H9 (cell line): ENCODE data around the gene SNW1. TPM values are rescaled to one million over a fixed set of nuclear protein-coding genes. Genes with fewer than 3 reads are reported as not detected.
"Not testable (repeated sequence)": the region's sequence is repeated elsewhere in the genome, so short reads cannot be mapped to it uniquely, and the experiment has no call there.

Source experiments
- DNase-seq: peaks from one replicate; pipeline ENCODE4 v3.0.0-alpha.2; 2017
- H2AFZ ChIP-seq: one replicate; pipeline ENCODE4 v1.6.1; 2013; ENCODE audit warnings: mild to moderate bottlenecking, low read length, control low read depth, moderate library complexity
- H2AK5ac ChIP-seq: 2 replicates; pipeline ENCODE4 v1.6.1; 2013; ENCODE audit warnings: low read length, control low read depth, mixed read lengths; ENCODE audit not compliant: insufficient read length
- H2BK120ac ChIP-seq: one replicate; pipeline ENCODE4 v1.6.1; 2013; ENCODE audit warnings: low read depth, mild to moderate bottlenecking, low read length, control low read depth, inconsistent platforms; ENCODE audit not compliant: poor library complexity, severe bottlenecking
- H2BK12ac ChIP-seq: 2 replicates; pipeline ENCODE4 v1.6.1; 2013; ENCODE audit warnings: low read length, control low read depth, mixed read lengths, low read depth; ENCODE audit not compliant: insufficient read length
- H2BK15ac ChIP-seq: 2 replicates; pipeline ENCODE4 v1.6.1; 2013; ENCODE audit warnings: low read depth, low read length, control low read depth
- H2BK20ac ChIP-seq: one replicate; pipeline ENCODE4 v1.6.1; 2013; ENCODE audit warnings: low read depth, mild to moderate bottlenecking, low read length, control low read depth, inconsistent platforms; ENCODE audit not compliant: poor library complexity, severe bottlenecking
- H2BK5ac ChIP-seq: 2 replicates; pipeline ENCODE4 v1.6.1; 2013; ENCODE audit warnings: low read length, control low read depth, mixed read lengths; ENCODE audit not compliant: insufficient read length
- H3K14ac ChIP-seq: 2 replicates; pipeline ENCODE4 v1.6.1; 2013; ENCODE audit warnings: low read length, control low read depth; ENCODE audit not compliant: insufficient read depth
- H3K18ac ChIP-seq: 2 replicates; pipeline ENCODE4 v1.6.1; 2013; ENCODE audit warnings: low read depth, mild to moderate bottlenecking, mixed read lengths, low read length, control low read depth; ENCODE audit not compliant: insufficient read length
- H3K23ac ChIP-seq: 2 replicates; pipeline ENCODE4 v1.6.1; 2013; ENCODE audit warnings: low read length, control low read depth, mixed read lengths, low read depth; ENCODE audit not compliant: insufficient read length
- H3K23me2 ChIP-seq: 2 replicates; pipeline ENCODE4 v1.6.1; 2013; ENCODE audit warnings: low read depth, mild to moderate bottlenecking, mixed read lengths, low read length, control low read depth; ENCODE audit not compliant: insufficient read length, poor library complexity, severe bottlenecking
- H3K27ac ChIP-seq: 2 replicates; pipeline ENCODE4 v1.5.1; 2013; ENCODE audit warnings: low read length, control low read depth, mixed read lengths, low read depth; ENCODE audit not compliant: insufficient read length
- H3K27me3 ChIP-seq: 2 replicates; pipeline ENCODE4 v1.6.1; 2013; ENCODE audit warnings: low read length, control low read depth, inconsistent platforms; ENCODE audit not compliant: insufficient read depth
- H3K4ac ChIP-seq: 2 replicates; pipeline ENCODE4 v1.6.1; 2013; ENCODE audit warnings: low read depth, mild to moderate bottlenecking, control low read depth, inconsistent platforms, low read length, moderate library complexity
- H3K4me1 ChIP-seq: 2 replicates; pipeline ENCODE4 v1.6.1; 2013; ENCODE audit warnings: low read length, control low read depth, inconsistent platforms; ENCODE audit not compliant: insufficient read depth
- H3K4me2 ChIP-seq: 2 replicates; pipeline ENCODE4 v1.6.1; 2013; ENCODE audit warnings: low read length, control low read depth, mixed read lengths; ENCODE audit not compliant: insufficient read length, insufficient read depth
- H3K56ac ChIP-seq: 2 replicates; pipeline ENCODE4 v1.6.1; 2013; ENCODE audit warnings: low read depth, mild to moderate bottlenecking, mixed read lengths, low read length, control low read depth; ENCODE audit not compliant: insufficient read length
- H3K79me1 ChIP-seq: 2 replicates; pipeline ENCODE4 v1.6.1; 2013; ENCODE audit warnings: low read depth, mild to moderate bottlenecking, moderate library complexity, low read length, control low read depth, inconsistent platforms; ENCODE audit not compliant: insufficient read depth, poor library complexity, severe bottlenecking
- H3K79me2 ChIP-seq: 2 replicates; pipeline ENCODE4 v1.6.1; 2013; ENCODE audit warnings: low read length, control low read depth, inconsistent platforms; ENCODE audit not compliant: insufficient read depth
- H3K9ac ChIP-seq: 2 replicates; pipeline ENCODE4 v1.6.1; 2013; ENCODE audit warnings: low read length, control low read depth, mixed read lengths; ENCODE audit not compliant: insufficient read length; ENCODE audit errors: extremely low read depth
- H3K9me3 ChIP-seq: one replicate; pipeline ENCODE4 v1.6.1; 2013; ENCODE audit warnings: low read depth, low read length, inconsistent platforms; ENCODE audit not compliant: control insufficient read depth
- H3T11ph ChIP-seq: one replicate; pipeline ENCODE4 v1.6.1; 2013; ENCODE audit warnings: mild to moderate bottlenecking, low read length, control low read depth, inconsistent platforms
- H4K20me1 ChIP-seq: one replicate; pipeline ENCODE4 v1.6.1; 2013; ENCODE audit not compliant: control insufficient read depth, insufficient read length, insufficient read depth
- H4K5ac ChIP-seq: 2 replicates; pipeline ENCODE4 v1.6.1; 2013; ENCODE audit warnings: low read depth, mild to moderate bottlenecking, mixed read lengths, low read length, control low read depth; ENCODE audit not compliant: insufficient read length
- H4K8ac ChIP-seq: replicated peaks from 2 replicates; pipeline ENCODE4 v1.6.1; 2013; ENCODE audit warnings: low read length, control low read depth, mixed read lengths, low read depth; ENCODE audit not compliant: insufficient read length
- H4K91ac ChIP-seq: 2 replicates; pipeline ENCODE4 v1.6.1; 2013; ENCODE audit warnings: low read depth, mild to moderate bottlenecking, moderate library complexity, mixed read lengths, low read length, control low read depth; ENCODE audit not compliant: insufficient read length
- H3K27ac Mint-ChIP-seq, 3 experiments: 2 replicates in 2 of 3; 3 replicates in 1 of 3; pipeline ENCODE4 v1.8.0; 2020 to 2021; ENCODE audit warnings: mixed read lengths in 3 of 3, mild to moderate bottlenecking in 1 of 3, moderate library complexity in 1 of 3
- H3K27me3 Mint-ChIP-seq: 2 replicates; pipeline ENCODE4 v1.8.0; 2021; ENCODE audit warnings: low read depth, mild to moderate bottlenecking, moderate library complexity, mixed read lengths
- H3K36me3 Mint-ChIP-seq, 3 experiments: 2 replicates in 2 of 3; 3 replicates in 1 of 3; pipeline ENCODE4 v1.8.0; 2020 to 2021; ENCODE audit warnings: low read depth in 3 of 3, mixed read lengths in 3 of 3; ENCODE audit not compliant: insufficient read depth in 1 of 3
- H3K4me1 Mint-ChIP-seq, 2 experiments: 2 replicates each; pipeline ENCODE4 v1.8.0; 2020; ENCODE audit warnings: mixed read lengths in 2 of 2
- H3K4me3 Mint-ChIP-seq, 2 experiments: 2 replicates in 1 of 2; 3 replicates in 1 of 2; pipeline ENCODE4 v1.8.0; 2020 to 2021; ENCODE audit warnings: mild to moderate bottlenecking in 2 of 2, mixed read lengths in 2 of 2, moderate library complexity in 1 of 2
- H3K9me3 Mint-ChIP-seq, 2 experiments: 2 replicates in 1 of 2; 3 replicates in 1 of 2; pipeline ENCODE4 v1.8.0; 2020; ENCODE audit warnings: mild to moderate bottlenecking in 2 of 2, mixed read lengths in 2 of 2, moderate library complexity in 1 of 2
- WGBS: extraction: QIAGEN DNeasy Blood & Tissue Kit; methylation state at CpG from one replicate; pipeline ENCODE4 v1.1.7; 2013; ENCODE audit warnings: missing lambda C conversion rate, low lambda C conversion rate, mixed read lengths; ENCODE audit not compliant: insufficient read length; ENCODE audit errors: extremely low coverage; 5-methylcytosine and 5-hydroxymethylcytosine counted together
- total RNA-seq: library from RNA; stranded (reverse); gene quantifications from 2 replicates; pipeline ENCODE4 v1.2.1, GENCODE V29; 2021
- TF ChIP-seq, protein P1 (sequence below): fragments of 200-600 bp; sonication (generic); conservative IDR thresholded peaks from 3 replicates; pipeline ENCODE4 v1.8.0; 2021; ENCODE audit warnings: antibody characterized with exemption, mild to moderate bottlenecking

SNW1 gene
- total RNA-seq, 1 experiment from 2014 or later, result 103 TPM

DNA sequence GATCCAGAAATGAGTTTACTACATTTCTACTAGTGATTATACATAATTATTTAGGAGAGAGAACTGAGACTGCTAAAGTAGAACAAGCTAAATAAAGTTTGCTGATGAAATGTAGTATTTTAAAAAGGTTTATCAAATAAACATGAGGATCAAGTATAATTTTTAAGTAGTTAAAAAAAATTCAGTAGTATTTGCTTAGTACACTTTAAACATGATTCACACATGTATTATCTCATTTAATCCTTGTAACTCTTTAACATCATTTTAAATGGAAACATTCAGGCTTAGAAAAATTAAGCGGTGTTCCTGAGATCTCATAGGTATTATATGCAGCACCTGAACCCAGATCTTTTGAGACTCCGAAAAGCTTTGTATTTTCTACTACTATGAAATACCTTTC lies 8.7 kb downstream of the SNW1 start:
- Histone ChIP-seq H3K79me1 (no peaks in the 10 kb centered on the region), H4K20me1 (no peaks in the 10 kb centered on the region), H3K23ac (no peak overlapping the region), H3K79me2 (peaks cover 3% of the 10 kb centered on the region; the same call in 1 of the 2 replicates), H3K9me3 (no peaks in the 10 kb centered on the region), H3K27me3 (no peaks in the 10 kb centered on the region), H3T11ph (no peak overlapping the region), H2BK15ac (no peak overlapping the region), H4K91ac (no peak overlapping the region), H2AFZ (no peak overlapping the region), H3K9ac (no peak overlapping the region), H2BK5ac (no peak overlapping the region), H2BK12ac (no peak overlapping the region), H3K23me2 (no peaks in the 10 kb centered on the region), H3K4ac (no peak overlapping the region), H2BK120ac (no peak overlapping the region), H3K4me2 (no peak overlapping the region), H3K56ac (no peak overlapping the region), H3K27ac (no peak overlapping the region), H2AK5ac (no peak overlapping the region), H4K8ac (no peak overlapping the region), H3K18ac (no peak overlapping the region), H3K4me1 (no peaks in the 10 kb centered on the region), H4K5ac (no peak overlapping the region), H2BK20ac (no peak overlapping the region), H3K14ac (no peak overlapping the region)
- TF ChIP-seq, protein P1, sequence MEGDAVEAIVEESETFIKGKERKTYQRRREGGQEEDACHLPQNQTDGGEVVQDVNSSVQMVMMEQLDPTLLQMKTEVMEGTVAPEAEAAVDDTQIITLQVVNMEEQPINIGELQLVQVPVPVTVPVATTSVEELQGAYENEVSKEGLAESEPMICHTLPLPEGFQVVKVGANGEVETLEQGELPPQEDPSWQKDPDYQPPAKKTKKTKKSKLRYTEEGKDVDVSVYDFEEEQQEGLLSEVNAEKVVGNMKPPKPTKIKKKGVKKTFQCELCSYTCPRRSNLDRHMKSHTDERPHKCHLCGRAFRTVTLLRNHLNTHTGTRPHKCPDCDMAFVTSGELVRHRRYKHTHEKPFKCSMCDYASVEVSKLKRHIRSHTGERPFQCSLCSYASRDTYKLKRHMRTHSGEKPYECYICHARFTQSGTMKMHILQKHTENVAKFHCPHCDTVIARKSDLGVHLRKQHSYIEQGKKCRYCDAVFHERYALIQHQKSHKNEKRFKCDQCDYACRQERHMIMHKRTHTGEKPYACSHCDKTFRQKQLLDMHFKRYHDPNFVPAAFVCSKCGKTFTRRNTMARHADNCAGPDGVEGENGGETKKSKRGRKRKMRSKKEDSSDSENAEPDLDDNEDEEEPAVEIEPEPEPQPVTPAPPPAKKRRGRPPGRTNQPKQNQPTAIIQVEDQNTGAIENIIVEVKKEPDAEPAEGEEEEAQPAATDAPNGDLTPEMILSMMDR, result no peak
- no CpG with 5 or more reads among the region's 2 CpGs for WGBS
- H3K27me3 Mint-ChIP-seq, result no peaks in the 10 kb centered on the region
- no peaks in the 10 kb centered on the region for H3K4me1 Mint-ChIP-seq
- peaks cover 49 to 81% (median 68%) of the 10 kb centered on the region in 3 experiments for H3K36me3 Mint-ChIP-seq
- DNase-seq, result no peak
- no peak overlapping the region for H3K27ac Mint-ChIP-seq
- H3K9me3 Mint-ChIP-seq, result peaks cover 3 to 4% of the 10 kb centered on the region in 2 experiments; a peak in 1 of 5 replicates
- H3K4me3 Mint-ChIP-seq, result no peak overlapping the region

DNA sequence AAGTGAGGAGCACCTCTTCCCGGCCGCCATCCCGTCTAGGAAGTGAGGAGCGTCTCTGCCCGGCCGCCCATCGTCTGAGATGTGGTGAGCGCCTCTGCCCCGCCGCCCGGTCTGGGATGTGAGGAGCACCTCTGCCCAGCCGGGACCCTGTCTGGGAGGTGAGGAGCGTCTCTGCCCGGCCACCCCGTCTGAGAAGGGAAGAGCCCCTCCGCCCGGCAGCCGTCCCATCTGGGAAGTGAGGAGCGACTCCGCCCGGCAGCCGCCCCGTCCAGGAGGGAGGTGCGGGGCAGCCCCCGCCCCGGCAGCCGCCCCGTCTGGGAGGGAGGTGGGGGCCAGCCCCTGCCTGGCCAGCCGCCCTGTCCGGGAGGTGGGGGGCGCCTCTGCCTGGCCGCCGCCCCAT lies 13.5 kb downstream of the SNW1 start:
- not testable (repeated sequence) for H3K23ac ChIP-seq, H2BK12ac ChIP-seq, H4K91ac ChIP-seq, H3K4me3 Mint-ChIP-seq, H4K5ac ChIP-seq, H3K27ac ChIP-seq, H3K9ac ChIP-seq, H3K4me1 ChIP-seq, H3K56ac ChIP-seq, H3K9me3 Mint-ChIP-seq, H4K8ac ChIP-seq, H3K79me2 ChIP-seq, H3K27me3 Mint-ChIP-seq, H3T11ph ChIP-seq, H3K79me1 ChIP-seq, DNase-seq, H4K20me1 ChIP-seq, H3K14ac ChIP-seq, H2BK15ac ChIP-seq, H2AK5ac ChIP-seq, H3K27me3 ChIP-seq, H3K4ac ChIP-seq, H3K18ac ChIP-seq, H2BK20ac ChIP-seq, H2BK5ac ChIP-seq, H2AFZ ChIP-seq, H3K9me3 ChIP-seq, H3K4me1 Mint-ChIP-seq, H3K4me2 ChIP-seq, H3K27ac Mint-ChIP-seq, H2BK120ac ChIP-seq, H3K23me2 ChIP-seq
- peaks cover 51 to 76% (median 71%) of the 10 kb centered on the region in 3 experiments for H3K36me3 Mint-ChIP-seq
- WGBS, result no CpG with 5 or more reads among the region's 33 CpGs
